Measurements from ENCODE around the gene TJAP1.
A peak's percentile ranks its signal among the peaks of the same experiment; 100 is the strongest.

TJAP1 gene, protein sequence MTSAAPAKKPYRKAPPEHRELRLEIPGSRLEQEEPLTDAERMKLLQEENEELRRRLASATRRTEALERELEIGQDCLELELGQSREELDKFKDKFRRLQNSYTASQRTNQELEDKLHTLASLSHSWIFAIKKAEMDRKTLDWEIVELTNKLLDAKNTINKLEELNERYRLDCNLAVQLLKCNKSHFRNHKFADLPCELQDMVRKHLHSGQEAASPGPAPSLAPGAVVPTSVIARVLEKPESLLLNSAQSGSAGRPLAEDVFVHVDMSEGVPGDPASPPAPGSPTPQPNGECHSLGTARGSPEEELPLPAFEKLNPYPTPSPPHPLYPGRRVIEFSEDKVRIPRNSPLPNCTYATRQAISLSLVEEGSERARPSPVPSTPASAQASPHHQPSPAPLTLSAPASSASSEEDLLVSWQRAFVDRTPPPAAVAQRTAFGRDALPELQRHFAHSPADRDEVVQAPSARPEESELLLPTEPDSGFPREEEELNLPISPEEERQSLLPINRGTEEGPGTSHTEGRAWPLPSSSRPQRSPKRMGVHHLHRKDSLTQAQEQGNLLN

GRCh38 chr6:43477235-43478007 lies at the start of gene TJAP1:
TJAP1 (plus strand) TSS chr6:43477570; CDS start chr6:43499002, 21,432 bp downstream.
- peak; percentile 87 to 93 (median 91) for DNase-seq

- DNase-seq = peak in 2 of 3 experiments; percentile 33 to 45
Measured at GRCh38 chr6:43428112-43428570, 49.2 kb upstream of the TJAP1 start.

GRCh38 chr6:43428874-43429273 lies 48.5 kb upstream of the TJAP1 start:
- no peak for DNase-seq

- no peak for DNase-seq
Measured at GRCh38 chr6:43432009-43432945, 45.1 kb upstream of the TJAP1 start.

DNA sequence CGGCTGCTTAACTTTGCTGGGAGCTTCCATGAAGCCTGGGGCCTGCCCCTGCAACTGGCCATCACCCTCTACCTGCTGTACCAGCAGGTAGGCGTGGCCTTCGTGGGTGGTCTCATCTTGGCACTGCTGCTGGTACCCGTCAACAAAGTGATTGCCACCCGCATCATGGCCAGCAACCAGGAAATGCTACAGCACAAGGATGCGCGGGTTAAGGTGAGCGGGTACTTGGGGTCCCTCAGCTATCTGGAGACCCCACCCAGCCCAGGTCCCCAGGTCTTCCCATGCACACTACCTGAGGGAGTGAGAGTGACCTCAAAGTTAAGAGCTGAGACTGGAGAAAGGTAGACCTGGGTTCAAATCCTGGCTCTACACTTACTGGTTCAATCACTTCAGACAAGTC lies 44.2 kb upstream of the TJAP1 start:
- DNase-seq = no peak

- no peak for DNase-seq
Measured at GRCh38 chr6:43434001-43434840, 43.1 kb upstream of the TJAP1 start.

- no peak for DNase-seq
Measured at GRCh38 chr6:43434943-43435342, 42.4 kb upstream of the TJAP1 start.

DNA sequence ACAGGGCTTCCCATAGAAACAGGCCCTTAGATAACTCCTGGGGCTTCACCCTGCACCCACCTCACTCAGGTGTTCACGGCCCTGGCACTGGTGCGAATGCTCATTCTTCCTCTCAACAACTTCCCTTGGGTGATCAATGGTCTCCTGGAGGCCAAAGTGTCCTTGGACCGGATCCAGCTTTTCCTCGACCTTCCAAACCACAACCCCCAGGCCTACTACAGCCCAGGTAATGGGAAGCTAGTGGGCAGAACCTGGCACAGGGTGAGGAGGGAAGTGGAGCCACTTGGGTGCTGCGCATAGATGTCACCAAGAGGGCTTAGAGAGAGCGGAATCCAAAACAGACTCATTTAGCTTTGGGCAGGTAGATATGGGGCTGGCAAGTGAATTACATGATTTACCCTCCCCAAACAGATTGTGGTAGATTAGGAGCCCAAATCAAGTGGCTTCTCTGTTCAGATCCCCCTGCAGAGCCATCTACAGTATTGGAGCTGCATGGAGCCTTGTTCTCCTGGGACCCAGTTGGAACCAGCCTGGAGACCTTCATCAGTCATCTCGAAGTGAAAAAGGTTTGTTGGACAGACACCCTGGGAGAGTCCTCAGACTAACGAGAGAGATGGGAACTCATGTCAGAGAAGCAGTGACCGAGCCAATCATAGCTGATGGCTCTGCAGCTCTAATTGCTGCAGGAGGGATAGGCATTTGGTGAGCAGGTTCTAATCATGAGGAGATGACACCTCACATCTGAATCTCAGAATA lies 41.5 kb upstream of the TJAP1 start:
- no peak for DNase-seq

- peak in 1 of 3 experiments; percentile 6 for DNase-seq
Measured at GRCh38 chr6:43436577-43437282, 40.6 kb upstream of the TJAP1 start.

GRCh38 chr6:43437700-43438099 lies 39.7 kb upstream of the TJAP1 start:
- peak in 1 of 3 experiments; percentile 3 for DNase-seq

- DNase-seq = no peak
Measured at GRCh38 chr6:43442935-43443334, 34.4 kb upstream of the TJAP1 start.

DNA sequence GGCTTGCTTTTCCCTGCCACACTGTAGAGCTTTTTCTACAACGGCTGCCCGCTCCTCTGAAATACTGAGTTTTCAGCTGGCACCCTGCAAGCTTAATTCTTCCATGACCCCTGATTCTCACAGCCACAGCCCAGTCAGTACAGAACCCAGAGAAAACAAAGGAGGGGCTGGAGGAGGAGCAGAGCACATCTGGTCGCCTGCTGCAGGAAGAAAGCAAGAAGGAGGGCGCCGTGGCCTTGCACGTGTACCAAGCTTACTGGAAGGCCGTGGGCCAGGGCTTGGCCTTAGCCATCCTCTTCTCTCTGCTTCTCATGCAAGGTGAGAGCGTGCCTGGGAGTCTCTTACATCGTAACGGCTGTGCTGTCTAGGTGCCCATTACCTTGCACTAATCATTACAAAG lies 33.3 kb upstream of the TJAP1 start:
- DNase-seq = no peak

- DNase-seq = no peak
Measured at GRCh38 chr6:43444582-43444981, 32.8 kb upstream of the TJAP1 start.

DNA sequence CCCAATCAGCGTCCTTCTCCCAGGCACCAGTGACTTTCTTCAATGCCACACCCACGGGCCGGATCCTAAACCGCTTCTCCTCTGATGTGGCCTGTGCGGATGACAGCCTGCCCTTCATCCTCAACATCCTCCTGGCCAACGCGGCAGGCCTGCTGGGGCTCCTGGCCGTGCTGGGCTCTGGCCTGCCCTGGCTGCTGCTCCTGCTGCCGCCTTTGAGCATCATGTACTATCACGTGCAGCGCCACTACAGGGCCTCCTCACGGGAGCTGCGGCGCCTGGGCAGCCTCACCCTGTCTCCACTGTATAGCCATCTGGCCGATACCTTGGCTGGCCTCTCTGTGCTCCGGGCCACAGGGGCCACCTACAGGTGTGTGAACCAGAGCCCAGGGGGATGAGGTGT lies 31.8 kb upstream of the TJAP1 start:
- DNase-seq = no peak

GRCh38 chr6:43447604-43448003 lies 29.8 kb upstream of the TJAP1 start:
- no peak for DNase-seq

DNA sequence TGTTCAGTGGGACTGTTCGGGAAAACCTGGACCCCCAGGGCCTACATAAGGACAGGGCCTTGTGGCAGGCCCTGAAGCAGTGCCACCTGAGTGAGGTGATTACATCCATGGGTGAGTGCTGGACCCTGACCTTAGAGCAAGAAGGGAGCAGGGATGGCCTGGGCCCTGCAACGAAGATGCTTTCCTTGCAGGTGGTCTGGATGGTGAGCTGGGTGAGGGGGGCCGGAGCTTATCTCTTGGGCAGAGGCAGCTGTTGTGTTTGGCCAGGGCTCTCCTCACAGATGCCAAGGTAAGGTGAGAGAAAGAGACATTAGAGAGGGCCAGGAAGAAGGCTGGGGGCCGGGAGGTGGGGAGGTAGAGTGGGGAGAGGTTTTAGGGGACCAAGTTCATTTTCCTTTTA lies 28.5 kb upstream of the TJAP1 start:
- no peak for DNase-seq

GRCh38 chr6:43450699-43451131 lies 26.7 kb upstream of the TJAP1 start:
- no peak for DNase-seq

GRCh38 chr6:43451348-43451747 lies 26.0 kb upstream of the TJAP1 start:
- no peak for DNase-seq

DNA sequence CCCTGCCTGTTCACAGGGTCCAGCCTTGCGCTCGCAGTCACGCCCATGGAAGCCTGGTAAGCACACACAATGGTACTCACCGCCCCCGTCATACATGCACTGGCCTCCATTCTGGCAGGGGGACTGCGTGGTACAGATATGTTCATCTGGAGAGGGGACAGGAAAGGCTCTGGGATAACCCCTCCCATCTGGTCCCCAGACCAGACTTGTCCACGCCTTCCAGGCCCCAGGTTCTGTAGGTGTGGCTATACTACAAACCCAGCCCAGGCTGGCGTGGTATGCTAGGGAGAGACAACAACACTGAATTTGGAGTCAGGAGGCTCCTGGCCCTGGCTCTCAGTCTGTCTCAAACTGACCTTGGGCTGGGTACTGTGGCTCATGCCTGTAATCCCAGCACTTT lies 25.4 kb upstream of the TJAP1 start:
- no peak for DNase-seq

DNA sequence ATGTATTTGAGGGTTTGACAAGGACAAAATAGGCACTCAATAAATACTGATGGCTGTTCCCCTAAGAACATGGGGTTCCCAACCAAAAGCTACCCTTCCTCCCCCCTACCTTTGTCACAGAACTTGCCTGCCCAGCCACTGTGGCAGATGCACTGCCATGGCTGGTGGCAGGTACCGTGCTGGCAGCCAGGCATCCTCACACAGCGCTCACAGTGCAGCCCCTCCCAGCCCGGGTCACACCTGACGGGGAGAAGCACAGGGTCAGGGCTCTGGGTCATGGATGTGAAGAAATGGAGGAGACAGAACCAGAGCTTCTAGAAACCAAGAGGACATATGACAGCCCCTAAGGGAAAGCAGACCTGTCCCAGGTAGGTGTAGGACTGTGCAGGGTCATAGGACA lies 24.5 kb upstream of the TJAP1 start:
- DNase-seq = no peak

Data from NCI-H1417 (cell line).